SU-DHL-6 (cell line): ENCODE data around the gene CYB5R3.

ENCODE experiments used
- CTCF ChIP-seq: fragments of 200-600 bp; sonication (generic); IDR thresholded peaks from one replicate; pipeline ENCODE4 v1.5.1; 2017; ENCODE audit warnings: antibody characterized with exemption, mild to moderate bottlenecking, low read length, moderate library complexity; ENCODE audit not compliant: insufficient read depth, poor library complexity, severe bottlenecking
- EZH2phosphoT487 ChIP-seq: fragments of 200-600 bp; sonication (generic), shearing (Covaris generic); conservative IDR thresholded peaks from 2 replicates; pipeline ENCODE4 v1.6.1; 2018; ENCODE audit warnings: mild to moderate bottlenecking, antibody characterized with exemption, low read length, moderate library complexity, mixed read lengths

GRCh38 chr22:42688241-42689211 lies 39.3 kb upstream of the CYB5R3 start:
- no peak for TF ChIP-seq CTCF
- TF ChIP-seq EZH2phosphoT487: no peak
